Measurements from ENCODE around the gene DBP. TPM values are rescaled to one million over a fixed set of nuclear protein-coding genes. Genes with fewer than 3 reads are reported as not detected.

Gene DBP
- total and polyA plus RNA-seq, 2 donors (not counting 1 experiment from before 2014, with no cell fraction given), result 4.8 to 23.6 TPM

DNA sequence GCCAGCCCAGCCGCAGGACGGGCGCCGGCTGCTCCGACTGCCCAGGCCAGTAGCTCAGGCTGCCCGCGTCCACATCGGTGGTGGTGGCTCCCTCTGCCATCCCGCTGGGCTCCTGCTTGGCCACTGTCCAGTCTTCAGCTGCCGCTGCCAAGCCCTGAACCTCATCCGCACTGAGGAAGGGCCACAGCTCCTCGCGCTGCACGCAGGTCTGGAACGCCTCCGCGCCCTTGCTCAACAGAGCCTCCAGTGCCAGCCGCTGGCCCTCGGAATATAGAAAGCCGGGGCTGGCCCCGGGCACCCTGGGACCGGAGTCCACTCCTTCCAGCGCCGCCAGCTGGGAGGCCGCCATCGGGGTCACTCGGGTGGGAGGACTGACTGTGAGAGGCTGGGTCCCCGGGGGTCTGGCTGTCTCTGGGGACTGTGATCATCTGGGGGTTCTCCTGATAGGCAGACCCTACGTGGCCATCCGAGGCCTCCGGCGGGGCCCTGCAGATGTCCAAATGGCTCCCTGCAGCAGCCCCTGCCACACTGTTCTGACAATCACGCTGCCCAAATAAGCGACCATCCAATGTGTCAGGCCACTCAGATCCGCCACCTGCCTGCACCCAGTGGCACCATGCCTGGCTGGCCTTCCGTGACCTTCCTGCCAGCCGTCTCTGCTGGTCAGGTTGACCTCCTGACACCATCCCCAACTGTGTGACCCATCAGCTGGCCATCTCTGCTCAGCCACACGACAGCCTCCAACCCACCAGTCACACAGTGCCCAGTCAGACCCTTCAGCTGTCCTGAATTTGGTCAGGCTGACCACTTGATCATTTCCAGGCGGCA lies 23.9 kb downstream of the DBP start:
- TF ChIP-seq, protein P1, sequence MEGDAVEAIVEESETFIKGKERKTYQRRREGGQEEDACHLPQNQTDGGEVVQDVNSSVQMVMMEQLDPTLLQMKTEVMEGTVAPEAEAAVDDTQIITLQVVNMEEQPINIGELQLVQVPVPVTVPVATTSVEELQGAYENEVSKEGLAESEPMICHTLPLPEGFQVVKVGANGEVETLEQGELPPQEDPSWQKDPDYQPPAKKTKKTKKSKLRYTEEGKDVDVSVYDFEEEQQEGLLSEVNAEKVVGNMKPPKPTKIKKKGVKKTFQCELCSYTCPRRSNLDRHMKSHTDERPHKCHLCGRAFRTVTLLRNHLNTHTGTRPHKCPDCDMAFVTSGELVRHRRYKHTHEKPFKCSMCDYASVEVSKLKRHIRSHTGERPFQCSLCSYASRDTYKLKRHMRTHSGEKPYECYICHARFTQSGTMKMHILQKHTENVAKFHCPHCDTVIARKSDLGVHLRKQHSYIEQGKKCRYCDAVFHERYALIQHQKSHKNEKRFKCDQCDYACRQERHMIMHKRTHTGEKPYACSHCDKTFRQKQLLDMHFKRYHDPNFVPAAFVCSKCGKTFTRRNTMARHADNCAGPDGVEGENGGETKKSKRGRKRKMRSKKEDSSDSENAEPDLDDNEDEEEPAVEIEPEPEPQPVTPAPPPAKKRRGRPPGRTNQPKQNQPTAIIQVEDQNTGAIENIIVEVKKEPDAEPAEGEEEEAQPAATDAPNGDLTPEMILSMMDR (conservative IDR thresholded peaks at IDR 0.05 in 1 of 2, IDR thresholded peaks at IDR 0.05 in 1 of 2; ENCODE audit: low read depth in 1 of 2, low read length in 2 of 2), result no peak
- no peak for TF ChIP-seq EZH2 (IDR thresholded peaks at IDR 0.05; ENCODE audit: low read length, missing control alignments)
- Histone ChIP-seq H3K27me3 (ENCODE audit: control insufficient read depth, insufficient read depth, low read length) (no peaks in the 10 kb centered on the region), H4K20me1 (ENCODE audit: control insufficient read depth, extremely low read depth, insufficient read depth, low read length) (peaks cover 2% of the 10 kb centered on the region), H3K9ac (ENCODE audit: insufficient read depth, low read length) (no peak overlapping the region), H3K27ac (ENCODE audit: insufficient read depth, low read length) (no peak overlapping the region), H3K4me2 (ENCODE audit: extremely low read depth, insufficient read depth, low read length) (no peak overlapping the region), H3K9me3 (ENCODE audit: control insufficient read depth, insufficient read depth, low read depth, low read length) (no peaks in the 10 kb centered on the region), H3K4me3 (replicated peaks in 1 of 4; ENCODE audit: control extremely low read depth in 1 of 4, insufficient read depth in 1 of 4, low read depth in 3 of 4, low read length in 4 of 4) (no peak overlapping the region), H3K36me3 (ENCODE audit: control insufficient read depth, insufficient read depth, low read length) (peaks cover 28% of the 10 kb centered on the region), H2AFZ (ENCODE audit: low read length) (no peak overlapping the region), H3K4me1 (ENCODE audit: control insufficient read depth, extremely low read depth, insufficient read depth, low read length) (peaks cover 12% of the 10 kb centered on the region), H3K79me2 (ENCODE audit: control insufficient read depth, insufficient read depth, low read length) (peaks cover 28% of the 10 kb centered on the region)
- DNase-seq (ENCODE audit: low read depth in 2 of 2), result no peak

DNA sequence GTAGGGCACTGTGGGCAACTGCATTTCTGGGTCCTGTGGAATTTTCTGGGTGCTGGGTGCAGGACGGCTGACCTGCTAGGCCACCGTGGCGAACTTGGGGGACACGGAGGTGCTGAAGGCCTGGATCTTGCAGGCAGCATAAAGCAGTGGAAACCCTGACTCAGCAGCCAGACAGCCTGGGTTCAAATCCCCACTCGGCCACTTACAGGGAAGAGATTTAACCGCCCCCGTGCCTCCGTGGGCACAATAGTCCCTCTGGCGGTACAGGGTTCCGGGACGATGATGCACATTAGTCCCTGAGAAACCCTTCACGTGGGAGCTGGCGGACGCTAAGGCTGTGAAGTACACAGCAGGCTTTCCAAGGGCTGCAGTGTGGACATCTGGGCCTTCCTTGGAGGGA lies 25.3 kb downstream of the DBP start:
- H3K36me3 ChIP-seq (ENCODE audit: control insufficient read depth, insufficient read depth, low read length), result peaks cover 21% of the 10 kb centered on the region

DNA sequence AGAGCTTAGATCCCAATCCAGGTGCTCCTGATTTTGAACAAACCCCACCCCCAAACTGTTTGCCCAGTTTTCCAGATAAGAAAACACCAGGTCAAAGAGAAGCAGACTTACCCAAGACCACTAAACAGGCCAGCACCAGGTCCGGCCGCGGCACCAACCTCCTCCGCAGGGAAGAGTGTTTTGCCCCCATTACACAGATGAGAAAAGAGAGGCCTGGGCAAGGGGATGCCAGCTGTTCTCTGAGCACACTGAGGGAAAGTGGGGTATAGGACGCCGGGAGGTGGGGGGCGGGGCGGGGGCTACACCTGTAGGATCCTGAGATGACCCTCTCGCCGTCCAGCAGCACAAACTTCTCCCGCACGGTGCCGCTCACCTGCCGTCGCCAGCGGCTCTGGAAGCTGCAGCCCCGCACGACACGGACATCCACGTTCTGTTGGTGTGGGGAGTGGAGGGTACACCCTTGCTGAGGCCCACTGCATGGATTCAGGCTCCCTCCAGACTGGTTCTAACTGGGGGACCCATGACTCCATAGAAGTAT lies 27.5 kb downstream of the DBP start:
- no peak for DNase-seq (ENCODE audit: low read depth in 2 of 2)
- Histone ChIP-seq H3K4me3 (replicated peaks in 1 of 4; ENCODE audit: control extremely low read depth in 1 of 4, insufficient read depth in 1 of 4, low read depth in 3 of 4, low read length in 4 of 4) (no peak overlapping the region), H3K36me3 (ENCODE audit: control insufficient read depth, insufficient read depth, low read length) (peaks cover under 1% of the 10 kb centered on the region), H3K4me2 (ENCODE audit: extremely low read depth, insufficient read depth, low read length) (no peak overlapping the region), H2AFZ (ENCODE audit: low read length) (no peak overlapping the region), H3K9ac (ENCODE audit: insufficient read depth, low read length) (no peak overlapping the region), H3K4me1 (ENCODE audit: control insufficient read depth, extremely low read depth, insufficient read depth, low read length) (no peaks in the 10 kb centered on the region), H3K27ac (ENCODE audit: insufficient read depth, low read length) (no peak overlapping the region), H3K27me3 (ENCODE audit: control insufficient read depth, insufficient read depth, low read length) (no peaks in the 10 kb centered on the region), H4K20me1 (ENCODE audit: control insufficient read depth, extremely low read depth, insufficient read depth, low read length) (no peaks in the 10 kb centered on the region), H3K79me2 (ENCODE audit: control insufficient read depth, insufficient read depth, low read length) (no peaks in the 10 kb centered on the region), H3K9me3 (ENCODE audit: control insufficient read depth, insufficient read depth, low read depth, low read length) (no peaks in the 10 kb centered on the region)
- TF ChIP-seq, protein P1 (conservative IDR thresholded peaks at IDR 0.05 in 1 of 2, IDR thresholded peaks at IDR 0.05 in 1 of 2; ENCODE audit: low read depth in 1 of 2, low read length in 2 of 2), result no peak
- TF ChIP-seq EZH2 (IDR thresholded peaks at IDR 0.05; ENCODE audit: low read length, missing control alignments), result no peak

More for the DNA sequence above, 25.3 kb downstream of the DBP start:
- Histone ChIP-seq H3K4me1 (ENCODE audit: control insufficient read depth, extremely low read depth, insufficient read depth, low read length) (peaks cover 2% of the 10 kb centered on the region), H2AFZ (ENCODE audit: low read length) (no peak overlapping the region), H3K4me3 (replicated peaks in 1 of 4; ENCODE audit: control extremely low read depth in 1 of 4, insufficient read depth in 1 of 4, low read depth in 3 of 4, low read length in 4 of 4) (no peak overlapping the region), H3K4me2 (ENCODE audit: extremely low read depth, insufficient read depth, low read length) (no peak overlapping the region), H3K9ac (ENCODE audit: insufficient read depth, low read length) (no peak overlapping the region), H4K20me1 (ENCODE audit: control insufficient read depth, extremely low read depth, insufficient read depth, low read length) (no peaks in the 10 kb centered on the region), H3K9me3 (ENCODE audit: control insufficient read depth, insufficient read depth, low read depth, low read length) (no peaks in the 10 kb centered on the region), H3K27me3 (ENCODE audit: control insufficient read depth, insufficient read depth, low read length) (no peaks in the 10 kb centered on the region), H3K27ac (ENCODE audit: insufficient read depth, low read length) (no peak overlapping the region), H3K79me2 (ENCODE audit: control insufficient read depth, insufficient read depth, low read length) (peaks cover 14% of the 10 kb centered on the region)
- TF ChIP-seq, protein P1 (conservative IDR thresholded peaks at IDR 0.05 in 1 of 2, IDR thresholded peaks at IDR 0.05 in 1 of 2; ENCODE audit: low read depth in 1 of 2, low read length in 2 of 2), result no peak
- TF ChIP-seq EZH2 (IDR thresholded peaks at IDR 0.05; ENCODE audit: low read length, missing control alignments), result no peak
- no peak for DNase-seq (ENCODE audit: low read depth in 2 of 2)
